K562 (cell line): ENCODE measurements around the gene MGRN1. TPM values are rescaled to one million over a fixed set of nuclear protein-coding genes. Genes with fewer than 3 reads are reported as not detected.

Experiments
- BRCA1 ChIP-seq, 2 experiments: fragments of 450-650 bp in 1 of 2; sonication (generic) in 1 of 2; formaldehyde crosslinking in 1 of 2; IDR thresholded peaks; 2 replicates each; pipeline versions ENCODE4 v1.5.0 to v1.6.1; 2017 to 2020; ENCODE audit warnings: mild to moderate bottlenecking in 1 of 2, missing genetic modification reagents in 1 of 2
- CBX3 ChIP-seq, 2 experiments: IDR thresholded peaks; 1 replicate in 1 of 2; 2 replicates in 1 of 2; pipeline ENCODE4 v1.6.1; 2012; ENCODE audit warnings: inconsistent platforms in 2 of 2, low read length in 2 of 2, borderline replicate concordance in 1 of 2, control low read depth in 1 of 2
- ELF1 ChIP-seq: fragments of 200-800 bp; sonication (Bioruptor generic); IDR thresholded peaks from 2 replicates; pipeline ENCODE4 v1.6.1; 2016; ENCODE audit warnings: missing genetic modification characterization, missing compliant biosample characterization
- EZH2 ChIP-seq: IDR thresholded peaks from 2 replicates; pipeline ENCODE4 v1.6.1; 2012; ENCODE audit warnings: low read depth, mild to moderate bottlenecking, inconsistent platforms, low read length, borderline replicate concordance
- HDAC2 ChIP-seq: fragments of 450-650 bp; IDR thresholded peaks from 2 replicates; pipeline ENCODE4 v1.6.1; 2016; ENCODE audit warnings: mild to moderate bottlenecking
- HNRNPL ChIP-seq: fragments of 200-400 bp; formaldehyde crosslinking; IDR thresholded peaks from 2 replicates; pipeline ENCODE4 v1.6.1; 2017; ENCODE audit warnings: low read depth, mild to moderate bottlenecking, low read length
- RBM39 ChIP-seq: fragments of 200-400 bp; formaldehyde crosslinking; optimal IDR thresholded peaks from 2 replicates; pipeline ENCODE3; 2018; ENCODE audit warnings: low read depth, low read length
- SMAD4 ChIP-seq: fragments of 250-450 bp; sonication (Bioruptor Pico); conservative IDR thresholded peaks from 2 replicates; pipeline ENCODE4 v1.8.0; 2021; ENCODE audit warnings: inconsistent platforms, mild to moderate bottlenecking, moderate library complexity
- STAT5B ChIP-seq: fragments of 250-450 bp; sonication (Bioruptor Pico); IDR thresholded peaks from 2 replicates; pipeline ENCODE4 v1.8.0; 2021; ENCODE audit warnings: mild to moderate bottlenecking, inconsistent platforms
- TFAM ChIP-seq: fragments of 250-450 bp; sonication (Bioruptor Pico); conservative IDR thresholded peaks from 2 replicates; pipeline ENCODE4 v1.5.0; 2021; ENCODE audit warnings: mild to moderate bottlenecking, moderate library complexity
- ZFP1 ChIP-seq: fragments of 450-650 bp; formaldehyde crosslinking; IDR thresholded peaks from 2 replicates; pipeline ENCODE4 v1.4.0; 2020; ENCODE audit warnings: mild to moderate bottlenecking, mixed read lengths
- ZNF212 ChIP-seq: fragments of 450-650 bp; formaldehyde crosslinking; IDR thresholded peaks from 2 replicates; pipeline ENCODE4 v1.4.0; 2020; ENCODE audit warnings: mild to moderate bottlenecking
- ZNF217 ChIP-seq: sonication (generic); formaldehyde crosslinking; IDR thresholded peaks from 2 replicates; pipeline ENCODE4 v1.8.0; 2022; ENCODE audit warnings: mild to moderate bottlenecking, missing genetic modification reagents
- ZNF311 ChIP-seq: fragments of 250-450 bp; sonication (Bioruptor Pico); IDR thresholded peaks from 2 replicates; pipeline ENCODE4 v1.4.0; 2020; ENCODE audit warnings: mild to moderate bottlenecking, moderate library complexity
- ZNF57 ChIP-seq: fragments of 450-650 bp; formaldehyde crosslinking; IDR thresholded peaks from 2 replicates; pipeline ENCODE4 v1.4.0; 2020; ENCODE audit warnings: mild to moderate bottlenecking, moderate library complexity
- ZNF583 ChIP-seq: fragments of 250-450 bp; sonication (Bioruptor Pico); IDR thresholded peaks from 2 replicates; pipeline ENCODE4 v1.4.0; 2020
- ZNF644 ChIP-seq: fragments of 200-800 bp; sonication (Bioruptor generic); IDR thresholded peaks from 2 replicates; pipeline ENCODE4 v1.6.1; 2016; ENCODE audit warnings: low read depth, missing genetic modification characterization, missing compliant biosample characterization
- ZNF696 ChIP-seq: fragments of 250-450 bp; sonication (Bioruptor Pico); conservative IDR thresholded peaks from 2 replicates; pipeline ENCODE4 v1.4.0; 2020; ENCODE audit warnings: mild to moderate bottlenecking, moderate library complexity
- polyA plus RNA-seq, 8 experiments: library from polyadenylated mRNA; depleted of rRNA in 4 of 8; stranded (reverse) in 5 of 8; unstranded in 3 of 8; fragments of >200 nt; fragmentation: Nextera tagmentation in 2 of 8; fragmentation: Illumina TruSeq in 1 of 8; extraction: Ambion mirVana in 2 of 8; extraction: Trizol in 1 of 8; gene quantifications; 2 replicates each; pipeline versions ENCODE4 v1.2.1 to v1.2.3, GENCODE V29; 2011 to 2014; ENCODE audit warnings: inconsistent platforms in 1 of 8, missing spikeins in 1 of 8
- total RNA-seq, 7 experiments: library from RNA; depleted of rRNA in 6 of 7; stranded (reverse); fragments of >200 nt in 6 of 7; fragmentation: Illumina TruSeq in 2 of 7; extraction: Trizol in 2 of 7; gene quantifications; 2 replicates each; pipeline versions ENCODE4 v1.2.1 to v1.2.3, GENCODE V29; 2011 to 2021; ENCODE audit warnings: low replicate concordance in 1 of 7
- TF ChIP-seq, protein P1 (sequence below): sonication (generic); formaldehyde crosslinking; IDR thresholded peaks from 2 replicates; pipeline ENCODE4 v1.8.1; 2022; ENCODE audit warnings: missing genetic modification reagents
- TF ChIP-seq, protein P2 (sequence below): fragments of 250-450 bp; sonication (Bioruptor Pico); IDR thresholded peaks from 2 replicates; pipeline ENCODE4 v1.5.0; 2021; ENCODE audit warnings: mild to moderate bottlenecking, borderline replicate concordance
- TF ChIP-seq, protein P3 (sequence below): fragments of 450-650 bp; IDR thresholded peaks from 2 replicates; pipeline ENCODE4 v1.6.1; 2014; ENCODE audit warnings: low read depth, mild to moderate bottlenecking, moderate library complexity, borderline replicate concordance
- TF ChIP-seq, protein P4 (sequence below): sonication (generic); formaldehyde crosslinking; IDR thresholded peaks from 2 replicates; pipeline ENCODE4 v1.8.1; 2023; ENCODE audit warnings: mild to moderate bottlenecking, missing genetic modification reagents

MGRN1 gene
- total and polyA plus RNA-seq, 9 of the 15 experiments (the other 6 are each of a cell fraction or from before 2014, with no cell fraction given): 0.15 to 37.9 (median 6.0) TPM

DNA sequence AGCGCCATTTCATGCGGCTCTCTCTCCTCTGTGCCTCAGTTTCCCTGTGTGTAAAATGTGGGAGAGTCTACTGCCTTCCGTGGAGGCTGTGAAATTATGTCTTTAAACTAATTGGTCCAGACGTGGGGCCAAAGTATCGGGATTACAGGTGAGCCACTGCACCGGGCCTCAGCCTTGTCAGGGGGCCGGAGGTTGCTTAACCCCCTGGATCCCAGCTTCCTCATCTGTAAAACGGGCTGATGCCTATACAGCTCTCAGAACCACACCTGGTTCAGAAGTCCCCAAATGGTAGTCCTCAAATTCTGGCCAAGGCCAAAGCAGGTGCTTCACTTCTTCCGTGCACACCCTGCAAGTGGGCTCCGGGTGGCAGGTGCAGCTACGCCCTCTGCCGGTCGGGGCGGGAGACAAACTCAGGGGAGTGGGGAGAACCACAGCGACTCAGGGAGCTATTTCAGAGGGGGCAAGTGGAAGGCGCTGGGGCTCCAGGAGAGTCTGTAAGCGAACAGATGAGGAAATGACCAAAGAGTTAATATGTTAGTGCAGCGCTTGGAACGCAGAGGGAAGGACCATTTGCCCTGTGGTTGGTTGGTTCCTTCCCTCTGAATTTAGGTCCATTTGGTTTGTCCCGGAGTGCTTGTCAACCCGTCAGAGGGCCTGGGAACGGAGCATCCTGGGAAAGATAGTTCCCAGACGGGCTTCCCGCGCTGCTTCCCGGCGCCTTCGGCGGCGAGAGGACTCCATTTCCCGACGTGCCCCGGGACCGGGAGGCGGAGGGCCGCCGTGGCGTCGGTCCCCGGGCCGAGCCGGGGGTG is at the start of gene MGRN1 (continued):
- peak in 1 of 2 experiments; percentile 74; a peak in 1 of 3 replicates for TF ChIP-seq CBX3 (IDR thresholded peaks at IDR 0.05; ENCODE audit: borderline replicate concordance in 1 of 2, low read length in 2 of 2)
- TF ChIP-seq STAT5B (CRISPR knock-in tag): no peak
- no peak for TF ChIP-seq SMAD4 (CRISPR knock-in tag)
- TF ChIP-seq, protein P1, sequence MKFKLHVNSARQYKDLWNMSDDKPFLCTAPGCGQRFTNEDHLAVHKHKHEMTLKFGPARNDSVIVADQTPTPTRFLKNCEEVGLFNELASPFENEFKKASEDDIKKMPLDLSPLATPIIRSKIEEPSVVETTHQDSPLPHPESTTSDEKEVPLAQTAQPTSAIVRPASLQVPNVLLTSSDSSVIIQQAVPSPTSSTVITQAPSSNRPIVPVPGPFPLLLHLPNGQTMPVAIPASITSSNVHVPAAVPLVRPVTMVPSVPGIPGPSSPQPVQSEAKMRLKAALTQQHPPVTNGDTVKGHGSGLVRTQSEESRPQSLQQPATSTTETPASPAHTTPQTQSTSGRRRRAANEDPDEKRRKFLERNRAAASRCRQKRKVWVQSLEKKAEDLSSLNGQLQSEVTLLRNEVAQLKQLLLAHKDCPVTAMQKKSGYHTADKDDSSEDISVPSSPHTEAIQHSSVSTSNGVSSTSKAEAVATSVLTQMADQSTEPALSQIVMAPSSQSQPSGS: no peak
- no peak for TF ChIP-seq EZH2
- TF ChIP-seq BRCA1 (IDR thresholded peaks at IDR 0.05): no peak
- no peak for TF ChIP-seq BRCA1 (CRISPR knock-in tag; IDR thresholded peaks at IDR 0.05)
- TF ChIP-seq TFAM (CRISPR knock-in tag): no peak
- peak; percentile 51; the same call in 1 of the 2 replicates for TF ChIP-seq ELF1 (tag)
- no peak for TF ChIP-seq ZNF696 (CRISPR knock-in tag)
- TF ChIP-seq ZNF212 (CRISPR knock-in tag): no peak
- TF ChIP-seq ZNF217 (CRISPR knock-in tag): no peak
- no peak; the same call in 1 of the 2 replicates for TF ChIP-seq ZNF583 (CRISPR knock-in tag)
- TF ChIP-seq ZFP1 (CRISPR knock-in tag): no peak
- peak; percentile 87 for TF ChIP-seq HDAC2
- TF ChIP-seq, protein P2, sequence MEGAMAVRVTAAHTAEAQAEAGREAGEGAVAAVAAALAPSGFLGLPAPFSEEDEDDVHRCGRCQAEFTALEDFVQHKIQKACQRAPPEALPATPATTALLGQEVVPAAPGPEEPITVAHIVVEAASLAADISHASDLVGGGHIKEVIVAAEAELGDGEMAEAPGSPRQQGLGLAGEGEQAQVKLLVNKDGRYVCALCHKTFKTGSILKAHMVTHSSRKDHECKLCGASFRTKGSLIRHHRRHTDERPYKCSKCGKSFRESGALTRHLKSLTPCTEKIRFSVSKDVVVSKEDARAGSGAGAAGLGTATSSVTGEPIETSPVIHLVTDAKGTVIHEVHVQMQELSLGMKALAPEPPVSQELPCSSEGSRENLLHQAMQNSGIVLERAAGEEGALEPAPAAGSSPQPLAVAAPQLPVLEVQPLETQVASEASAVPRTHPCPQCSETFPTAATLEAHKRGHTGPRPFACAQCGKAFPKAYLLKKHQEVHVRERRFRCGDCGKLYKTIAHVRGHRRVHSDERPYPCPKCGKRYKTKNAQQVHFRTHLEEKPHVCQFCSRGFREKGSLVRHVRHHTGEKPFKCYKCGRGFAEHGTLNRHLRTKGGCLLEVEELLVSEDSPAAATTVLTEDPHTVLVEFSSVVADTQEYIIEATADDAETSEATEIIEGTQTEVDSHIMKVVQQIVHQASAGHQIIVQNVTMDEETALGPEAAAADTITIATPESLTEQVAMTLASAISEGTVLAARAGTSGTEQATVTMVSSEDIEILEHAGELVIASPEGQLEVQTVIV: no peak
- no peak for TF ChIP-seq ZNF57 (CRISPR knock-in tag)
- TF ChIP-seq, protein P3, sequence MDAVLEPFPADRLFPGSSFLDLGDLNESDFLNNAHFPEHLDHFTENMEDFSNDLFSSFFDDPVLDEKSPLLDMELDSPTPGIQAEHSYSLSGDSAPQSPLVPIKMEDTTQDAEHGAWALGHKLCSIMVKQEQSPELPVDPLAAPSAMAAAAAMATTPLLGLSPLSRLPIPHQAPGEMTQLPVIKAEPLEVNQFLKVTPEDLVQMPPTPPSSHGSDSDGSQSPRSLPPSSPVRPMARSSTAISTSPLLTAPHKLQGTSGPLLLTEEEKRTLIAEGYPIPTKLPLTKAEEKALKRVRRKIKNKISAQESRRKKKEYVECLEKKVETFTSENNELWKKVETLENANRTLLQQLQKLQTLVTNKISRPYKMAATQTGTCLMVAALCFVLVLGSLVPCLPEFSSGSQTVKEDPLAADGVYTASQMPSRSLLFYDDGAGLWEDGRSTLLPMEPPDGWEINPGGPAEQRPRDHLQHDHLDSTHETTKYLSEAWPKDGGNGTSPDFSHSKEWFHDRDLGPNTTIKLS: peak; percentile 95
- no peak for TF ChIP-seq HNRNPL
- TF ChIP-seq RBM39: peak; percentile 74
- peak; percentile 79; the same call in 1 of the 2 replicates for TF ChIP-seq ZNF644
- no peak for TF ChIP-seq ZNF311 (CRISPR knock-in tag)
- TF ChIP-seq, protein P4, sequence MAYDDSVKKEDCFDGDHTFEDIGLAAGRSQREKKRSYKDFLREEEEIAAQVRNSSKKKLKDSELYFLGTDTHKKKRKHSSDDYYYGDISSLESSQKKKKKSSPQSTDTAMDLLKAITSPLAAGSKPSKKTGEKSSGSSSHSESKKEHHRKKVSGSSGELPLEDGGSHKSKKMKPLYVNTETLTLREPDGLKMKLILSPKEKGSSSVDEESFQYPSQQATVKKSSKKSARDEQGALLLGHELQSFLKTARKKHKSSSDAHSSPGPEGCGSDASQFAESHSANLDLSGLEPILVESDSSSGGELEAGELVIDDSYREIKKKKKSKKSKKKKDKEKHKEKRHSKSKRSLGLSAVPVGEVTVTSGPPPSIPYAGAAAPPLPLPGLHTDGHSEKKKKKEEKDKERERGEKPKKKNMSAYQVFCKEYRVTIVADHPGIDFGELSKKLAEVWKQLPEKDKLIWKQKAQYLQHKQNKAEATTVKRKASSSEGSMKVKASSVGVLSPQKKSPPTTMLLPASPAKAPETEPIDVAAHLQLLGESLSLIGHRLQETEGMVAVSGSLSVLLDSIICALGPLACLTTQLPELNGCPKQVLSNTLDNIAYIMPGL (CRISPR knock-in tag): peak; percentile 79; the same call in 1 of the 2 replicates
